BE2C (cell line): ENCODE data around the gene LDLRAD3.

ENCODE experiments used
- DNase-seq: peaks from one replicate; pipeline ENCODE4 v3.0.0-alpha.2; 2020
- H3K27me3 ChIP-seq: fragments of 250-450 bp; sonication (Bioruptor Pico); 2 replicates; pipeline ENCODE4 v1.5.1; 2020; ENCODE audit warnings: mild to moderate bottlenecking
- H3K36me3 ChIP-seq: fragments of 250-450 bp; sonication (Bioruptor Pico); 2 replicates; pipeline ENCODE4 v1.5.1; 2020; ENCODE audit warnings: mild to moderate bottlenecking
- H3K4me1 ChIP-seq: fragments of 250-450 bp; sonication (Bioruptor Pico); 2 replicates; pipeline ENCODE4 v1.5.1; 2020
- H3K4me3 ChIP-seq: 2 replicates; pipeline ENCODE4 v1.5.1; 2011; ENCODE audit warnings: low read depth, low read length
- H3K9me3 ChIP-seq: fragments of 250-450 bp; sonication (Bioruptor Pico); 2 replicates; pipeline ENCODE4 v1.5.1; 2020
- TF ChIP-seq, protein P1 (sequence below): IDR thresholded peaks from 2 replicates; pipeline ENCODE4 v1.5.1; 2012; ENCODE audit warnings: mild to moderate bottlenecking, low read depth, low read length

Gene LDLRAD3

DNA sequence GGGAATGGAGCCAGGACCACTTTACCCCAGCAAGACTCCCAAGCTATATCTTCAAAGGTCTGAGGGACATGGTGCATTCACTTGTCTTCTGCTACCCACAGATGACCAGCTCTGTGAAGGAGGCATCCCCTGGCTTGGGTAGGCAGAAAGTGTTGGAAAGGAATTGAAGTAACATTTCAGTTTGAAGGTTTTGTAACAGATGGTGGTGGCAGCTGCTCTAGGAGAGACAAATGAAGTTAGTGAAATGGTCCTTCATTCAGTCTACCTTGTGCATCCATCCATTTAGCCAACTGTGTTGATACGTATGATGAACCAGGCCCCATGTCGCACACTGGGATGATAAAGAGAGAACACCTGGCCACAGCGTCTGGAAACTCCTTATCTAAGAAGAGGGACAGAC lies 204.8 kb downstream of the LDLRAD3 start:
- no peaks in the 10 kb centered on the region for H3K36me3 ChIP-seq
- H3K9me3 ChIP-seq: no peaks in the 10 kb centered on the region
- DNase-seq: no peak
- peaks cover 15% of the 10 kb centered on the region for H3K4me1 ChIP-seq
- TF ChIP-seq, protein P1, sequence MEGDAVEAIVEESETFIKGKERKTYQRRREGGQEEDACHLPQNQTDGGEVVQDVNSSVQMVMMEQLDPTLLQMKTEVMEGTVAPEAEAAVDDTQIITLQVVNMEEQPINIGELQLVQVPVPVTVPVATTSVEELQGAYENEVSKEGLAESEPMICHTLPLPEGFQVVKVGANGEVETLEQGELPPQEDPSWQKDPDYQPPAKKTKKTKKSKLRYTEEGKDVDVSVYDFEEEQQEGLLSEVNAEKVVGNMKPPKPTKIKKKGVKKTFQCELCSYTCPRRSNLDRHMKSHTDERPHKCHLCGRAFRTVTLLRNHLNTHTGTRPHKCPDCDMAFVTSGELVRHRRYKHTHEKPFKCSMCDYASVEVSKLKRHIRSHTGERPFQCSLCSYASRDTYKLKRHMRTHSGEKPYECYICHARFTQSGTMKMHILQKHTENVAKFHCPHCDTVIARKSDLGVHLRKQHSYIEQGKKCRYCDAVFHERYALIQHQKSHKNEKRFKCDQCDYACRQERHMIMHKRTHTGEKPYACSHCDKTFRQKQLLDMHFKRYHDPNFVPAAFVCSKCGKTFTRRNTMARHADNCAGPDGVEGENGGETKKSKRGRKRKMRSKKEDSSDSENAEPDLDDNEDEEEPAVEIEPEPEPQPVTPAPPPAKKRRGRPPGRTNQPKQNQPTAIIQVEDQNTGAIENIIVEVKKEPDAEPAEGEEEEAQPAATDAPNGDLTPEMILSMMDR: no peak
- no peak overlapping the region for H3K4me3 ChIP-seq
- no peaks in the 10 kb centered on the region for H3K27me3 ChIP-seq

DNA sequence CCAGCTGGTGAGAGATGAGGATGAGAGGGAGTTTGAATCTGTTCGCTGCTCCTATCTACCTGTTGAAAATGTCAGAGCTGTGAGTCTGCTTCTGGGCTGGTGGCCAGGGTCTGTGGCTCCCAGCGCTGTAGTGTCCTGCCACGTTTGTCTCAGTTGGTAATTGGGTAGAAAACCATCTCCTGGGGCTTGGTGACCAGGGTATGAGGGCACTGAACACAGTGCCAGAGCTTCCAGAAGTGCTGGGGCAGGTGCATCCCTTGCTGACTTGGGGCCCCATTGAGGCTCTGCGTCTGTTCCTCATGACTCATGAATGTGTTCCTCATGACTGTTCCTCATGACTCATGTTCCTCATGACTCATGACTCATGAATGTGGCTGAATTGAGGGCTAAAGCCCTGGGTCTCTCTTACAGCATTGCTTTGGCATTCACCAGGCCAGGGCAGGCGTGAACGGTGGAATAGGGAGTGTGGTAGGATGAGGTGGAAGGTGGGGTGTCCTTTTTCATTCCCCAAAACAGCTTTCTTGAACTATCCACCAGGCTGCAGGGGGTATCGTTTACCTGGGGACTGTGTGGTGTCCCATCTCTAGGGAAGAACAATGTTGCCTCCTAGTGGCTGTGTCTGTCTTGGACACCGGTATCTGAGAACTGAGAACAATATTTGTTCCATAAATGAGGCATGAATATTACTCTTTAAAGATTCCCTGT lies 205.8 kb downstream of the LDLRAD3 start:
- peak; percentile 37 for DNase-seq
- Histone ChIP-seq H3K9me3 (no peaks in the 10 kb centered on the region), H3K27me3 (no peaks in the 10 kb centered on the region), H3K36me3 (no peaks in the 10 kb centered on the region), H3K4me1 (peaks cover 17% of the 10 kb centered on the region), H3K4me3 (no peak overlapping the region)
- TF ChIP-seq, protein P1: peak; percentile 59

DNA sequence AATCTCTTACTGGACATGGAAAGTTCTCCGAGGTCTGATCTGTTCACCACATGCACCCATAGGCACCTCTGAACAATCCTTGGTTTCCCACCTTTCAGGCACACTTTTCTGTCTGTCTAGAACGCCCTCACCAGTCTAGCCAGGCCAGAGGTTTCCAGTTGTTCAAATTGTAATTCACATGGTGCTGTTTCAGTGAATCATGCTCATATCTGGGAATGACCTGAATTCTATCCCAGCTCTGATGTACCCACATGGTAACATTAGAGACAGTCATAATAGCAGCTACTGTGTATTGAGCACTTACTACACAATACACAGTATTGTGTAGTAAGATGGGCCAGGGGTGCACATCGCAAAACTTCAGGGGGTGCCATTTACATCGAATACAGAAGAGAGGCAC lies 207.1 kb downstream of the LDLRAD3 start:
- H3K27me3 ChIP-seq: no peaks in the 10 kb centered on the region
- H3K4me1 ChIP-seq: peaks cover 17% of the 10 kb centered on the region
- H3K4me3 ChIP-seq: no peak overlapping the region
- DNase-seq: no peak
- TF ChIP-seq, protein P1: no peak
- no peaks in the 10 kb centered on the region for H3K36me3 ChIP-seq
- H3K9me3 ChIP-seq: no peaks in the 10 kb centered on the region

DNA sequence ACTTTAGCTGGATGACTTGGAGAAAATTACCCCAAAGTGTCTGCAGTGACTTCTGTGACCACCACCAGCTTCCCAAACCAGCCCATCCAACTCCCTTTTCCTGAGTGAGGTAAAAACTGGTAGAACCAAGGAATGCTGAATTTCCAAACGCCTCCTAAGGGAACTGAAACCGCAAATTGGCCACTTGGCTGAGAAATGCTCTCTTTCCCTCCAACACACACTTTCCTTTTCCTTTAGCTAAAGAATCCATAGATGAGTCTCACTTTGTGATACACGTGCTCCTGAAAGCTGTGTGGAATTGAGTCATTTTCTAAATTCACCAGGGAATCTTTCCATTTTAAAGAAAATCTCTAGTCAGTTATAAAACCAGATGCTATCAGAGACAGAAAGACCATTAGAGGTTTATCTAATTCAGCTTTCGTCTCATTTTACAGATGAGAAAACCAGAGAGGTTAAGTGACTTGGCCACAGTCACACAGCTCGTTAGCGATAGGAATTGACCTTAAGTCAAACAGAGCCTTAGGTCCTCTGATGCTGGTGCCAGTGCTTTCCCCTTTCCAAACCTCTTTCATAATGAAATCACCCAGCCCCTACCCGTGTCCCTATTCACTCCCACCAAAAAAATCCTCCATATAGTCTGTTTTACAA lies 208.2 kb downstream of the LDLRAD3 start:
- DNase-seq: no peak
- H3K4me1 ChIP-seq: peaks cover 17% of the 10 kb centered on the region
- H3K4me3 ChIP-seq: no peak overlapping the region
- H3K9me3 ChIP-seq: no peaks in the 10 kb centered on the region
- H3K36me3 ChIP-seq: no peaks in the 10 kb centered on the region
- TF ChIP-seq, protein P1: no peak
- no peaks in the 10 kb centered on the region for H3K27me3 ChIP-seq

DNA sequence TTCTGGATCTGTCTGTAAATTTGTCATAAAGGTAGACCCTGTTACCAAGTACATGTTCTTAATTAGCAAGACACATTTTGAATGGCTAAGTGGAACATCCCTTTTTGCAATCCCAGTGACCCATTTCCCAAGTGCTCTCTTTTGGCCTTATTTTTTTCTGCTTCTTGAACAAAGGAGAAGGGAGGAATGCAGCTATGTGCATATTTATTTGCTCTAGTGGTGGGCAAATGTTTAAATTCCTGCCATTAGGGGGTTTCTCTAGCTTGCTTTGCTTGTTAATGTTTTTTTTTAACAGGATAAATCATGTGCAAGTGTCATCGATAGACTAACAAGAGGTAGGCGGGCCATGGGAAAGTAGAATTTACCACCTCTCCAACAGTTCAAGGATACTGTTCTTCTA lies 209.7 kb downstream of the LDLRAD3 start:
- Histone ChIP-seq H3K36me3 (no peaks in the 10 kb centered on the region), H3K9me3 (no peaks in the 10 kb centered on the region), H3K4me3 (no peak overlapping the region), H3K4me1 (peaks cover 16% of the 10 kb centered on the region), H3K27me3 (no peaks in the 10 kb centered on the region)
- no peak for DNase-seq
- TF ChIP-seq, protein P1: no peak

DNA sequence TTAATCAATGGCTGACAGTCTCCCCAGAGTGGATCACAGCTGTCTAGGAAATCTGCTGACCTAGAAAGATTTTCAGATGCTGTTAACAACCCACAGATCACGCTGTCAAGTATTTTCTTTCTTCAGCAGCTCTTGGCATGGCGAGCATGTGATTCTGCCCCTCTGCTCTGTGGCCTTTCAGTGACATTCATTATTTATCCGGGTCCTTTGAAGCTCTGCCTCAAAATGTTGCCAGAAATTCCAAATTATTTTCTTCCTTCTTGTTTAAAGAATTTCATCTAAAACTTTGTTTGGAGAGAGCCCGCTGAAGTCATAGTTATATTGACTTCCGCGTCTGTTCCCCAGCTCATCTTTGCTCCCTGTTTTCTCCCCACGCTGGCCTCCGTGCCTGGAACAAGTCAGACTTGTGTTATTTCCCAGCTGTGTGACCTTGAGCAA lies 211.3 kb downstream of the LDLRAD3 start:
- H3K4me3 ChIP-seq: no peak overlapping the region
- no peaks in the 10 kb centered on the region for H3K9me3 ChIP-seq
- no peaks in the 10 kb centered on the region for H3K36me3 ChIP-seq
- no peak for DNase-seq
- TF ChIP-seq, protein P1: no peak
- no peaks in the 10 kb centered on the region for H3K27me3 ChIP-seq
- H3K4me1 ChIP-seq: peaks cover 6% of the 10 kb centered on the region
